Measurements from ENCODE around the gene IL4I1.

- TF ChIP-seq SMC3 (IDR thresholded peaks at IDR 0.05; ENCODE audit: low read depth, low read length): no peak
- TF ChIP-seq CTCF (conservative IDR thresholded peaks at IDR 0.05; ENCODE audit: low read depth, low read length): no peak
- no peak for TF ChIP-seq RFX5 (IDR thresholded peaks at IDR 0.05; ENCODE audit: low read depth, low read length)
- TF ChIP-seq POLR2A (IDR thresholded peaks at IDR 0.05; ENCODE audit: low read depth, low read length): no peak
- no peak for TF ChIP-seq RAD21 (IDR thresholded peaks at IDR 0.05; ENCODE audit: low read length)
- TF ChIP-seq, protein P1, sequence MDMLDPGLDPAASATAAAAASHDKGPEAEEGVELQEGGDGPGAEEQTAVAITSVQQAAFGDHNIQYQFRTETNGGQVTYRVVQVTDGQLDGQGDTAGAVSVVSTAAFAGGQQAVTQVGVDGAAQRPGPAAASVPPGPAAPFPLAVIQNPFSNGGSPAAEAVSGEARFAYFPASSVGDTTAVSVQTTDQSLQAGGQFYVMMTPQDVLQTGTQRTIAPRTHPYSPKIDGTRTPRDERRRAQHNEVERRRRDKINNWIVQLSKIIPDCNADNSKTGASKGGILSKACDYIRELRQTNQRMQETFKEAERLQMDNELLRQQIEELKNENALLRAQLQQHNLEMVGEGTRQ (IDR thresholded peaks at IDR 0.05; ENCODE audit: low read depth, low read length): no peak
- TF ChIP-seq CHD1 (IDR thresholded peaks at IDR 0.05; ENCODE audit: low read depth, low read length): no peak
- no peak for TF ChIP-seq BHLHE40 (IDR thresholded peaks at IDR 0.05; ENCODE audit: low read depth, low read length)
- no peak for TF ChIP-seq CEBPB (IDR thresholded peaks at IDR 0.05; ENCODE audit: low read depth, low read length)
- no peak for TF ChIP-seq MXI1 (IDR thresholded peaks at IDR 0.05; ENCODE audit: borderline replicate concordance, low read depth, low read length)
- no peak for TF ChIP-seq MAZ (IDR thresholded peaks at IDR 0.05; ENCODE audit: borderline replicate concordance, low read depth, low read length)
- no peak for TF ChIP-seq MAFK (IDR thresholded peaks at IDR 0.05; ENCODE audit: low read depth, low read length)
These were observed 13.5 kb upstream of the IL4I1 start for GRCh38 chr19:49910179-49910578.
